ENCODE measurements around the gene ELF2. TPM values are rescaled to one million over a fixed set of nuclear protein-coding genes. Genes with fewer than 3 reads are reported as not detected.

ELF2 gene
- total RNA-seq, 3 donors from 2014 or later (not counting 1 experiment from before 2014, with no cell fraction given): 93.7 to 115 (median 114) TPM

DNA sequence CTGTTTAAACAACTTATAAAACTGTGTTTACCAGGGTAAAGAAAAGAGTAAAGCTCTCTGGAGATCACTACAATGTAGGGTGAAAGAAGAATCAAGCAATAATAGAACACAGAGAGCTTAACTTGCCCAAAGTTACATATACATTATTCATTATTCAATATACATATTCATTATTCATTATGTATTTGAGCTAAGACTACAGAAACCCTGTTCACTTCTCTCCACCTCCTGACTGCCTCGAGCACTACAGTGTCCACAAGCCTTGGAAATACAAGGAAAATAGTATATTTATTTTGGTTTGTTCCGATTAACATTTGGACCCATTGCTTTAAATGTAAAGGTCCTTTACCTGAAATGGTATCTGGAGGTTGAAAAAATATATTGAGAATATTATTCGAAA is 35.9 kb upstream of the ELF2 start:
- no peak for DNase-seq
- intact Hi-C loops (cut with micrococcal nuclease): no loop called here
- no peaks in the 10 kb centered on the region for H3K9me3 Mint-ChIP-seq
- H3K36me3 Mint-ChIP-seq: no peaks in the 10 kb centered on the region
- H3K27me3 Mint-ChIP-seq (ENCODE audit: low read depth in 2 of 2): no peaks in the 10 kb centered on the region
- Histone ChIP-seq H3K4me3 (ENCODE audit: low read length) (no peak overlapping the region), H3K36me3 (ENCODE audit: control insufficient read depth, insufficient read depth, low read length) (no peaks in the 10 kb centered on the region), H3K27me3 (ENCODE audit: control insufficient read depth, insufficient read depth, low read length) (no peaks in the 10 kb centered on the region), H3K4me1 (ENCODE audit: control insufficient read depth, insufficient read depth, low read length) (no peaks in the 10 kb centered on the region), H3K27ac (ENCODE audit: low read length) (no peak overlapping the region), H3K9me3 (ENCODE audit: control insufficient read depth, insufficient read depth, low read length) (no peaks in the 10 kb centered on the region)
- peaks cover under 1 to 5% of the 10 kb centered on the region in 2 donors for H3K4me1 Mint-ChIP-seq
- no peak overlapping the region for H3K27ac Mint-ChIP-seq
- 96% methylated on average over 2 of the region's 3 CpGs for WGBS (ENCODE audit: insufficient coverage)
- ATAC-seq: no peak
- H3K4me3 Mint-ChIP-seq: no peak overlapping the region
- TF ChIP-seq, protein P1, sequence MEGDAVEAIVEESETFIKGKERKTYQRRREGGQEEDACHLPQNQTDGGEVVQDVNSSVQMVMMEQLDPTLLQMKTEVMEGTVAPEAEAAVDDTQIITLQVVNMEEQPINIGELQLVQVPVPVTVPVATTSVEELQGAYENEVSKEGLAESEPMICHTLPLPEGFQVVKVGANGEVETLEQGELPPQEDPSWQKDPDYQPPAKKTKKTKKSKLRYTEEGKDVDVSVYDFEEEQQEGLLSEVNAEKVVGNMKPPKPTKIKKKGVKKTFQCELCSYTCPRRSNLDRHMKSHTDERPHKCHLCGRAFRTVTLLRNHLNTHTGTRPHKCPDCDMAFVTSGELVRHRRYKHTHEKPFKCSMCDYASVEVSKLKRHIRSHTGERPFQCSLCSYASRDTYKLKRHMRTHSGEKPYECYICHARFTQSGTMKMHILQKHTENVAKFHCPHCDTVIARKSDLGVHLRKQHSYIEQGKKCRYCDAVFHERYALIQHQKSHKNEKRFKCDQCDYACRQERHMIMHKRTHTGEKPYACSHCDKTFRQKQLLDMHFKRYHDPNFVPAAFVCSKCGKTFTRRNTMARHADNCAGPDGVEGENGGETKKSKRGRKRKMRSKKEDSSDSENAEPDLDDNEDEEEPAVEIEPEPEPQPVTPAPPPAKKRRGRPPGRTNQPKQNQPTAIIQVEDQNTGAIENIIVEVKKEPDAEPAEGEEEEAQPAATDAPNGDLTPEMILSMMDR (IDR thresholded peaks at IDR 0.05): no peak

DNA sequence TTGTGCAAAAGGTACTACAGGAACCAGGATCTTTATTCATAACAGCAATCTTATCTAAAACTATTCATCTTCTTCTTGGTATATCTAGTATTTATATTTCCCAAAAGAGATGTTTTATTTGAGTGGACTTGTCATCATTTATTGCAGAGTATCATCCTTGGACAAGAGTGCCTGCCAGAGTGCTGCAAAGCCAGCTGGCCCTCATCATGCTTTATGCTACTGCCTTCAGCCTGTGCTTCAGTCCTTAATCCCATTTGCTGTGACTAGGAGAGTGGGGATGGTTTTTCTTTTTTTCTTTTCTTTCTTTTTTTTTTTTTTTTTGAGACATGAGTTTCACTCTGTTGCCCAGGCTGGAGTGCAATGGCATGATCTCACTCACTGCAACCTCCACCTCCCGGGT is 33.5 kb upstream of the ELF2 start:
- no peak for DNase-seq
- intact Hi-C loops (cut with micrococcal nuclease): no loop called here

DNA sequence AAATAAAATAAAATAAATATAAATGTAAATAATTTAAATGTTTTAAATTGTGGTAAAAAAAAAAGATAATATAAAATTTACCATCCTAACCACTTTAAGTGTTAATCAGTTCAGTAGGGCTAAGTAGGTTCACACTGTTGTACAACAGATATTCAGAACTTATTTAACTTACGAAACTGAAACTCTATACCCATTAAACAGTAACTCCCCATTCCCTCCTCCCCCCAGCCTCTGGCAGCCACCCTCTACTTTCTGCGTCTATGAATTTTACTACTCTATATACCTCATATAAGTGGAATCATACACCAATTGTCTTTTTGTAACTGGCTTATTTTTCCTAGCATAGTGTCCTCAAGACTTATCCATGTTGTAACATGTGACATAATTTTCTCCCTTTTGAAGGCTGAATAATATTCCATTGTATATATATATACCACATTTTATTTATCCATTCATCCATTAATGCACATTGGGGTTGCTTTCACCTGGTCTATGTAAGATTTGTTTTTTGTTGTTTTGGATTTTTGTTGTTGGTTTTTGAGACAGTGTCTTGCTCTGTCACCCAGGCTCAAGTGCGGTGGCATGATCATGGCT is 32.5 kb upstream of the ELF2 start:
- Mint-ChIP-seq H3K4me3 (no peak overlapping the region), H3K27me3 (ENCODE audit: low read depth in 2 of 2) (no peaks in the 10 kb centered on the region), H3K27ac (no peak overlapping the region), H3K36me3 (no peaks in the 10 kb centered on the region), H3K4me1 (peaks cover 3 to 5% of the 10 kb centered on the region in 2 donors), H3K9me3 (no peaks in the 10 kb centered on the region)
- ATAC-seq: no peak
- Histone ChIP-seq H3K4me1 (ENCODE audit: control insufficient read depth, insufficient read depth, low read length) (no peaks in the 10 kb centered on the region), H3K27ac (ENCODE audit: low read length) (no peak overlapping the region), H3K9me3 (ENCODE audit: control insufficient read depth, insufficient read depth, low read length) (no peaks in the 10 kb centered on the region), H3K4me3 (ENCODE audit: low read length) (no peak overlapping the region), H3K27me3 (ENCODE audit: control insufficient read depth, insufficient read depth, low read length) (no peaks in the 10 kb centered on the region), H3K36me3 (ENCODE audit: control insufficient read depth, insufficient read depth, low read length) (no peaks in the 10 kb centered on the region)
- DNase-seq: no peak
- intact Hi-C loops (cut with micrococcal nuclease): no loop called here
- WGBS (ENCODE audit: insufficient coverage): 88% methylated on average over 2 of the region's 3 CpGs
- TF ChIP-seq, protein P1 (IDR thresholded peaks at IDR 0.05): no peak

More for the DNA sequence above, 33.5 kb upstream of the ELF2 start:
- Histone ChIP-seq H3K4me1 (ENCODE audit: control insufficient read depth, insufficient read depth, low read length) (no peaks in the 10 kb centered on the region), H3K27ac (ENCODE audit: low read length) (no peak overlapping the region), H3K27me3 (ENCODE audit: control insufficient read depth, insufficient read depth, low read length) (no peaks in the 10 kb centered on the region), H3K36me3 (ENCODE audit: control insufficient read depth, insufficient read depth, low read length) (no peaks in the 10 kb centered on the region), H3K4me3 (ENCODE audit: low read length) (no peak overlapping the region), H3K9me3 (ENCODE audit: control insufficient read depth, insufficient read depth, low read length) (no peaks in the 10 kb centered on the region)
- TF ChIP-seq, protein P1 (IDR thresholded peaks at IDR 0.05): no peak
- Mint-ChIP-seq H3K27ac (no peak overlapping the region), H3K4me3 (no peak overlapping the region), H3K27me3 (ENCODE audit: low read depth in 2 of 2) (no peaks in the 10 kb centered on the region), H3K9me3 (no peaks in the 10 kb centered on the region), H3K4me1 (peaks cover 3 to 5% of the 10 kb centered on the region in 2 donors), H3K36me3 (no peaks in the 10 kb centered on the region)
- 100% methylated on average over 1 of the region's 1 CpG for WGBS (ENCODE audit: insufficient coverage)
- no peak for ATAC-seq

DNA sequence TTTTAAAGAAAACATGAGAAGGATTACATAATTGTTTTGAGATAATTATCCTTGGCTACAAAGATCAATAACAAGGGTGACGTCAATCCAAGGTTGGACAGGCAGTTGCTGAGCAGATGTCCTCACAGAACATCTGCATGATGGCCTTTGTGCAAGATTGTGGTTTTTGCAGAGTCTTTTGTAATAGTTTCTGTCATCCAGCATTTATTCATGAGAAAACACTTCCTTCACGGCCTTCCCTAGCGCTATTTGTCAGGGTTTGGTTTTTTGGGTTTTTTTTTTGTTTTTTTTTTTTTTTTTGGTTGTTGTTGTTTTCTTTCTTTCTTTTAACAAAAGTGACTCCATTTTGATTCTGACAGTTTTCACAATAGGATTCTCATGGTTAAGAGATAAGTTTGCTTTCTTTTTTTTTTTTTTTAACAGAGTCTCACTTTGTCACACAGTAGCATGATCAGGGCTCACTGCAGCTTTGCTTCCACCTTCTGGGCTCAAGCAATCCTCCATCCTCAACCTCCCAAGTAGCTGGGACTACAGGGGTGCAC is 31.5 kb upstream of the ELF2 start:
- Mint-ChIP-seq H3K27ac (no peak overlapping the region), H3K9me3 (no peaks in the 10 kb centered on the region), H3K4me1 (peaks cover 3 to 5% of the 10 kb centered on the region in 2 donors), H3K36me3 (no peaks in the 10 kb centered on the region), H3K4me3 (no peak overlapping the region), H3K27me3 (ENCODE audit: low read depth in 2 of 2) (no peaks in the 10 kb centered on the region)
- H3K4me3 ChIP-seq (ENCODE audit: low read length): no peak overlapping the region
- H3K27me3 ChIP-seq (ENCODE audit: control insufficient read depth, insufficient read depth, low read length): no peaks in the 10 kb centered on the region
- H3K4me1 ChIP-seq (ENCODE audit: control insufficient read depth, insufficient read depth, low read length): no peaks in the 10 kb centered on the region
- ATAC-seq: peak in 2 of 3 donors; percentile 48 to 62
- no peak overlapping the region for H3K27ac ChIP-seq (ENCODE audit: low read length)
- intact Hi-C loops (cut with micrococcal nuclease): no loop called here
- no peaks in the 10 kb centered on the region for H3K9me3 ChIP-seq (ENCODE audit: control insufficient read depth, insufficient read depth, low read length)
- peak in 1 of 2 donors; percentile 43 for DNase-seq
- TF ChIP-seq, protein P1 (IDR thresholded peaks at IDR 0.05): no peak
- no peaks in the 10 kb centered on the region for H3K36me3 ChIP-seq (ENCODE audit: control insufficient read depth, insufficient read depth, low read length)
- WGBS (ENCODE audit: insufficient coverage): 56% methylated on average over 1 of the region's 3 CpGs

Data from natural killer cell (primary cell).